Measurements from ENCODE around the gene MIA2.

GRCh38 chr14:39318574-39318973, 84.9 kb downstream of the MIA2 start:
- TF ChIP-seq POLR2AphosphoS5 (IDR thresholded peaks at IDR 0.05; ENCODE audit: low read depth, low read length): no peak
- TF ChIP-seq, protein P1, sequence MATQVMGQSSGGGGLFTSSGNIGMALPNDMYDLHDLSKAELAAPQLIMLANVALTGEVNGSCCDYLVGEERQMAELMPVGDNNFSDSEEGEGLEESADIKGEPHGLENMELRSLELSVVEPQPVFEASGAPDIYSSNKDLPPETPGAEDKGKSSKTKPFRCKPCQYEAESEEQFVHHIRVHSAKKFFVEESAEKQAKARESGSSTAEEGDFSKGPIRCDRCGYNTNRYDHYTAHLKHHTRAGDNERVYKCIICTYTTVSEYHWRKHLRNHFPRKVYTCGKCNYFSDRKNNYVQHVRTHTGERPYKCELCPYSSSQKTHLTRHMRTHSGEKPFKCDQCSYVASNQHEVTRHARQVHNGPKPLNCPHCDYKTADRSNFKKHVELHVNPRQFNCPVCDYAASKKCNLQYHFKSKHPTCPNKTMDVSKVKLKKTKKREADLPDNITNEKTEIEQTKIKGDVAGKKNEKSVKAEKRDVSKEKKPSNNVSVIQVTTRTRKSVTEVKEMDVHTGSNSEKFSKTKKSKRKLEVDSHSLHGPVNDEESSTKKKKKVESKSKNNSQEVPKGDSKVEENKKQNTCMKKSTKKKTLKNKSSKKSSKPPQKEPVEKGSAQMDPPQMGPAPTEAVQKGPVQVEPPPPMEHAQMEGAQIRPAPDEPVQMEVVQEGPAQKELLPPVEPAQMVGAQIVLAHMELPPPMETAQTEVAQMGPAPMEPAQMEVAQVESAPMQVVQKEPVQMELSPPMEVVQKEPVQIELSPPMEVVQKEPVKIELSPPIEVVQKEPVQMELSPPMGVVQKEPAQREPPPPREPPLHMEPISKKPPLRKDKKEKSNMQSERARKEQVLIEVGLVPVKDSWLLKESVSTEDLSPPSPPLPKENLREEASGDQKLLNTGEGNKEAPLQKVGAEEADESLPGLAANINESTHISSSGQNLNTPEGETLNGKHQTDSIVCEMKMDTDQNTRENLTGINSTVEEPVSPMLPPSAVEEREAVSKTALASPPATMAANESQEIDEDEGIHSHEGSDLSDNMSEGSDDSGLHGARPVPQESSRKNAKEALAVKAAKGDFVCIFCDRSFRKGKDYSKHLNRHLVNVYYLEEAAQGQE (IDR thresholded peaks at IDR 0.05; ENCODE audit: insufficient read depth in 1 of 2, low read depth in 2 of 2, low read length in 2 of 2): no peak
- no peak for TF ChIP-seq TAF1 (IDR thresholded peaks at IDR 0.05; ENCODE audit: borderline replicate concordance, insufficient read depth, low read length)
- no peak for TF ChIP-seq SIN3A (IDR thresholded peaks at IDR 0.05; ENCODE audit: borderline replicate concordance, insufficient read depth, low read length)
- no peak for TF ChIP-seq FOXP2 (optimal IDR thresholded peaks at IDR 0.05; ENCODE audit: borderline replicate concordance, extremely low read depth, extremely low read length, insufficient read depth)

Data from PFSK-1 (cell line).